ENCODE measurements around the gene VPS18.
"Not testable (repeated sequence)": the region's sequence is repeated elsewhere in the genome, so short reads cannot be mapped to it uniquely, and the experiment has no call there.

Gene VPS18

GRCh38 chr15:40893733-40894680 lies at the start of gene VPS18:
Gene VPS18, plus strand, starts transcription at chr15:40894450. Its CDS starts 319 bp downstream, at chr15:40894769.
- peak; percentile 99 for DNase-seq

GRCh38 chr15:40844696-40845030 lies 49.6 kb upstream of the VPS18 start:
- peak; percentile 46 for DNase-seq

GRCh38 chr15:40845036-40845435 lies 49.2 kb upstream of the VPS18 start:
- DNase-seq, result no peak

- no peak for DNase-seq
Observed at GRCh38 chr15:40845511-40846284, 48.6 kb upstream of the VPS18 start.

GRCh38 chr15:40846841-40847222 lies 47.4 kb upstream of the VPS18 start:
- no peak for DNase-seq

GRCh38 chr15:40847223-40847961 lies 46.9 kb upstream of the VPS18 start:
- DNase-seq, result peak; percentile 58

- DNase-seq, result no peak
Observed at GRCh38 chr15:40850576-40851112, 43.6 kb upstream of the VPS18 start.

- DNase-seq, result no peak
Observed at GRCh38 chr15:40852529-40852928, 41.7 kb upstream of the VPS18 start.

- DNase-seq, result no peak
Observed at GRCh38 chr15:40853241-40853890, 40.9 kb upstream of the VPS18 start.

- no peak for DNase-seq
Observed at GRCh38 chr15:40854161-40854560, 40.1 kb upstream of the VPS18 start.

GRCh38 chr15:40855706-40856234 lies 38.5 kb upstream of the VPS18 start:
- no peak for DNase-seq

GRCh38 chr15:40856746-40857145 lies 37.5 kb upstream of the VPS18 start:
- no peak for DNase-seq

GRCh38 chr15:40857601-40858341 lies 36.5 kb upstream of the VPS18 start:
- DNase-seq, result peak; percentile 85

- DNase-seq, result no peak
Observed at GRCh38 chr15:40858706-40859105, 35.5 kb upstream of the VPS18 start.

GRCh38 chr15:40859206-40859851 lies 34.9 kb upstream of the VPS18 start:
- DNase-seq, result peak; percentile 74

GRCh38 chr15:40861147-40861546 lies 33.1 kb upstream of the VPS18 start:
- DNase-seq, result not testable (repeated sequence)

- DNase-seq, result no peak
Observed at GRCh38 chr15:40863660-40864270, 30.5 kb upstream of the VPS18 start.

- DNase-seq, result no peak
Observed at GRCh38 chr15:40867199-40867598, 27.1 kb upstream of the VPS18 start.

- no peak for DNase-seq
Observed at GRCh38 chr15:40869686-40870085, 24.6 kb upstream of the VPS18 start.

- no peak for DNase-seq
Observed at GRCh38 chr15:40870716-40871115, 23.5 kb upstream of the VPS18 start.
